DND-41 (cell line): ENCODE measurements around the gene ZNF560.

ENCODE experiments used
- ATAC-seq: fragments of 200-7000 bp; cut with Tn5 transposase; 3 replicates; pipeline ENCODE4 v1.9.1; 2021; ENCODE audit warnings: low read depth; ENCODE audit not compliant: insufficient read depth
- DNase-seq: peaks from one replicate; pipeline ENCODE4 v3.0.0-alpha.2; 2020
- H2AFZ ChIP-seq: 2 replicates; pipeline ENCODE4 v1.6.0; 2012; ENCODE audit warnings: low read depth, low read length
- H3K27ac ChIP-seq: 2 replicates; pipeline ENCODE4 v1.5.1; 2012; ENCODE audit warnings: low read length, inconsistent platforms
- H3K27me3 ChIP-seq: fragments of 200-600 bp; sonication (generic); 2 replicates; pipeline ENCODE4 v1.6.0; 2012; ENCODE audit warnings: low read length, mild to moderate bottlenecking, inconsistent platforms; ENCODE audit not compliant: insufficient read depth, poor library complexity
- H3K36me3 ChIP-seq: 2 replicates; pipeline ENCODE4 v1.5.1; 2012; ENCODE audit warnings: low read length, inconsistent platforms; ENCODE audit not compliant: insufficient read depth
- H3K4me1 ChIP-seq: 2 replicates; pipeline ENCODE4 v1.5.1; 2012; ENCODE audit warnings: mild to moderate bottlenecking, low read length; ENCODE audit not compliant: insufficient read depth
- H3K4me2 ChIP-seq: 2 replicates; pipeline ENCODE4 v1.6.0; 2012; ENCODE audit warnings: mild to moderate bottlenecking, moderate library complexity, low read length, inconsistent platforms; ENCODE audit not compliant: insufficient read depth
- H3K4me3 ChIP-seq, 2 experiments: fragments of 200-600 bp in 1 of 2; shearing (Covaris generic) in 1 of 2; 2 replicates each; pipeline ENCODE4 v1.5.1; 2012 to 2016; ENCODE audit warnings: inconsistent platforms in 2 of 2, low read length in 2 of 2, mild to moderate bottlenecking in 2 of 2, low read depth in 1 of 2, moderate library complexity in 1 of 2
- H3K79me2 ChIP-seq: 2 replicates; pipeline ENCODE4 v1.6.0; 2012; ENCODE audit warnings: low read length, inconsistent platforms; ENCODE audit not compliant: insufficient read depth
- H3K9ac ChIP-seq: 2 replicates; pipeline ENCODE4 v1.6.0; 2012; ENCODE audit warnings: low read depth, mild to moderate bottlenecking, inconsistent platforms, low read length, moderate library complexity
- H3K9me3 ChIP-seq: 2 replicates; pipeline ENCODE4 v1.5.1; 2012; ENCODE audit warnings: low read length, moderate library complexity, mild to moderate bottlenecking, inconsistent platforms; ENCODE audit not compliant: insufficient read depth, severe bottlenecking
- H4K20me1 ChIP-seq: 2 replicates; pipeline ENCODE4 v1.6.0; 2012; ENCODE audit warnings: low read length; ENCODE audit not compliant: insufficient read depth
- CTCF ChIP-seq: IDR thresholded peaks from 2 replicates; pipeline ENCODE4 v1.5.1; 2012; ENCODE audit warnings: borderline replicate concordance, low read length, moderate library complexity, mild to moderate bottlenecking; ENCODE audit not compliant: poor library complexity, severe bottlenecking; ENCODE audit errors: extremely low read depth
- EZH2 ChIP-seq: IDR thresholded peaks from 3 replicates; pipeline ENCODE4 v1.6.1; 2012; ENCODE audit warnings: borderline replicate concordance, low read depth, mild to moderate bottlenecking, moderate library complexity, low read length, inconsistent platforms; ENCODE audit not compliant: severe bottlenecking

ZNF560 gene

GRCh38 chr19:9474975-9475374 is 23.4 kb downstream of the ZNF560 start:
- Histone ChIP-seq H3K36me3 (no peaks in the 10 kb centered on the region), H3K79me2 (no peaks in the 10 kb centered on the region), H3K27ac (no peak overlapping the region), H3K4me2 (no peak overlapping the region), H4K20me1 (no peaks in the 10 kb centered on the region), H3K4me1 (no peaks in the 10 kb centered on the region), H3K4me3 (no peak overlapping the region), H3K9ac (no peak overlapping the region), H2AFZ (no peak overlapping the region), H3K27me3 (no peaks in the 10 kb centered on the region), H3K9me3 (peaks cover 11% of the 10 kb centered on the region)
- no peak for DNase-seq
- TF ChIP-seq EZH2, result no peak
- no peak for TF ChIP-seq CTCF
- ATAC-seq, result no peak

- TF ChIP-seq CTCF, result no peak
- TF ChIP-seq EZH2, result no peak
- ATAC-seq (no peak), DNase-seq (no peak)
- H3K9ac ChIP-seq, result no peak overlapping the region
- H4K20me1 ChIP-seq, result no peaks in the 10 kb centered on the region
- H3K4me2 ChIP-seq, result no peak overlapping the region
- no peak overlapping the region for H3K4me3 ChIP-seq
- H3K79me2 ChIP-seq, result no peaks in the 10 kb centered on the region
- no peak overlapping the region for H3K27ac ChIP-seq
- peaks cover 17% of the 10 kb centered on the region for H3K9me3 ChIP-seq
- H3K27me3 ChIP-seq, result no peaks in the 10 kb centered on the region
- no peaks in the 10 kb centered on the region for H3K4me1 ChIP-seq
- no peak overlapping the region for H2AFZ ChIP-seq
- 0 out of 2 replicates have a peak, but pooled peaks cover 2% of the 10 kb centered on the region for H3K36me3 ChIP-seq
These were observed 31.3 kb downstream of the ZNF560 start for GRCh38 chr19:9467161-9467560.

- Histone ChIP-seq H3K27ac (no peak overlapping the region), H3K9ac (no peak overlapping the region), H2AFZ (no peak overlapping the region), H3K4me3 (no peak overlapping the region), H3K4me1 (peaks cover 1% of the 10 kb centered on the region), H3K4me2 (no peak overlapping the region), H3K36me3 (peaks cover 8% of the 10 kb centered on the region; the same call in 1 of the 2 replicates), H3K9me3 (peaks cover 26% of the 10 kb centered on the region), H4K20me1 (no peaks in the 10 kb centered on the region), H3K27me3 (no peaks in the 10 kb centered on the region), H3K79me2 (no peaks in the 10 kb centered on the region)
- TF ChIP-seq CTCF (no peak), EZH2 (no peak)
- ATAC-seq, result no peak
- no peak for DNase-seq
These were observed 36.5 kb downstream of the ZNF560 start for GRCh38 chr19:9461938-9462337.

GRCh38 chr19:9456018-9456689 is 42.3 kb downstream of the ZNF560 start:
- peak overlapping the region; percentile 89 for H3K4me2 ChIP-seq
- ATAC-seq, result peak; percentile 82
- H3K36me3 ChIP-seq, result no peaks in the 10 kb centered on the region
- peak overlapping the region; percentile 90 for H2AFZ ChIP-seq
- peak overlapping the region; percentile 65 for H3K9ac ChIP-seq
- peak overlapping the region; percentile 40 to 80; a peak in 3 of 4 replicates for H3K4me3 ChIP-seq
- peaks cover 45% of the 10 kb centered on the region for H3K9me3 ChIP-seq
- no peaks in the 10 kb centered on the region for H3K27me3 ChIP-seq
- no peak for TF ChIP-seq EZH2
- peak; percentile 62 for TF ChIP-seq CTCF
- H3K27ac ChIP-seq, result peak overlapping the region; percentile 86
- no peaks in the 10 kb centered on the region for H3K79me2 ChIP-seq
- DNase-seq, result peak; percentile 17
- H3K4me1 ChIP-seq, result peaks cover 20% of the 10 kb centered on the region
- no peaks in the 10 kb centered on the region for H4K20me1 ChIP-seq
